CD4-positive, alpha-beta T cell treated with Interleukin-17A for 1 hour (primary cell): Measurements from ENCODE around the gene EIF4G3.

Experiments
- DNase-seq: peaks from one replicate; pipeline ENCODE4 v3.0.0-alpha.2; 2020

The EIF4G3 gene

DNA sequence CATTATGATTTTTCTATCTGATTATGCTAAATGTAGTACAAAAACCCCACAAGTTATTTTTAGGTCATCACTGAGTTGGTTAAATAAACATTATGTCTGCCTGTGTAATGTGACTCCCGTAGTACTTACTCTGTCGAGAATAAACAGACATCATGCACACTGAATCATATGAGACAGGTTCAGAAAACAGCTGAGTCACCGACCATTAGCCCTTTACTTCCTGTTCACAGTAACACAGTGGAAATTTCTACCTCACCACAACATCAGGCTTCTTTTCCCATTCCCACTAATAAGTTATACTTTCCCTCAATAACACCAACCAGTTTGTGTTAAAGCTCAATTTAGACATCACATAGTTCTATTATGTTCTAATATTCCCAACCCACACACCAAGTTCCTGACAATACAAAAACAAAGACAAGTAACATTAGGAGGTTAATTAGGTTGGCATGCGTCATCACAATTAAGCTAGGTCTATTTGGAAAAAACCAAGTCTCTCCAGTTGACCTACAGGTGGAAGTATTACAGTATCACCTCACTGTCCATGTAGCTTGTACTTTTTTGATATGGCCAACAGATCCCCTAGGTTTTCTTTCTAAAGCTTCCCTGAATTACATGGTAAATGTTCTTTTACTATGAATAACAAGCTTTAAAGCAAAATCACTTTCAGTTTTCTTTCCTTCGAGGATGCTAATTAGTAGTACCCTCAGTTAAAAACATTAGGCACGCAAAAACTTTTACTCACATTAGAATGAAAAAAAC lies 154.2 kb downstream of the EIF4G3 start:
- DNase-seq, result peak; percentile 66

DNA sequence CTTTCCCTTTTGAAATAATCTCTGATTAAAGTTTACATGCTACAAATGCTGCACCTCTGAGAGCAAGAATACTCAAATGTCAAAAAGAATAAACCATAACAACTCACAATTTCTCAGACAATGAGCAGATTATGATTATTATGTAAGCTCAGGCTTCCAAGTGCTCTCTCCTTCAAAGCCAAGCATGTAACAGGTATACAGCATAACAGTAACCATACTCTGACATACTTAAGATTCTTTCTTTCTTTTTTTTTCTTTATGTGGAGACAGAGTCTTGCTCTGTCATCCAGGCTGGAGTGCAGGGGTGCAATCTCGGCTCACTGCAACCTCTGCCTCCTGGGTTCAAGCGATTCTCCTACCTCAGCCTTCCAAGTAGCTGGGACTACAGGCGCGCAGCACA lies 155.4 kb downstream of the EIF4G3 start:
- DNase-seq, result no peak

DNA sequence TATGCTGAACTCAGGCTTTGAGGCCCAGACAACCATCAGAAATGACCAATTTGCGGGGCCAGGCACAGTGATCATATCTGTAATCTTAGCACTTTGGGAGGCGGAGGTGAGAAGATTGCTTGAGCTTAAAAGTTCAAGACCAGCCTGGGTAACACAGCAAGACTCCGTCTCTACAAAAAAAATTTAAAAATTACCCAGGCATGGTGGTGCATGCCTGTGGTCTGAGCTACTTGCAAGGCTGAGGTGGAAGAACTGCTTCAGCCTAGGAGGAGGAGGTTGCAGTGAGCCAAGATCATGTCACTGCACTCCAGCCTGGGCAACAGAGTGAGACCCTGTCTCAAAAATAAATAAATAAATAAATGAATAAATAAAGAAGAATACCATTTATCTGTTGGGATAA lies 156.5 kb downstream of the EIF4G3 start:
- no peak for DNase-seq

DNA sequence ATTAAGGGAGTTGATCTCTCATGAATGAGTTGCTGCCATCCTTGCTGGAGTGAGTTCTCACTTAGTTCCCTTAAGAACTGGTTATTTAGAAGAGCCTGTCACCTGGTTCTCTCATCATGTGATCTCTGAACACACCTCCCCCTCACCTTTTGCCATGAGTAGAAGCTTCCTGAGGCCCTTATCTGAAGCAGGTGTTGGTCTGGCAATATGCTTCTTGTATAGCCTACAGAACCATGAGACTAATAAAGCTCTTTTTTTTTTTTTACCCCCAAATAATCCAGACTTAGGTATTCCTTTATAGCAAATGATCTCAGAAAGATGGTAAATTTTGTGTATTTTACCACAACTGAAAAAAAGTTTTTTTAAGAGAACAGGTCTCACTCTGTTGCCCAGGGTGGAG lies 158.0 kb downstream of the EIF4G3 start:
- no peak for DNase-seq

DNA sequence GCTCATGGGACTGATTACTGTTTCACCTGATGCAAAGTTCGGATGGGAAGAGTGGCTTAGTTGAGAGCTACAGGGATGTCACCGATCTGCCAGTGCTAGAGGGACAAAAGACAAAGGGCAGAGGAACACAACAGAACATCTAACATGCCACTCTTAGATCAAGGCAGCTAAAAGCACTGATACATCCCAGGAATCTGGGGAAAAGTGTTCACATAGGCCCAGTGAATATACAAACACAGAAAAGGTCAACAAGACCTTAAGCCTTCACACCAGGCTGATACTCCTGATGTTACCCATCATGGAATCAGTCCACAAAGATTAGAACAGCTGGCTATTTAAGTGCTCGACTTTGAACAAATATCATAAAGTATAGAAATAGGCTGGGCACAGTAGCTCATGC lies 163.2 kb downstream of the EIF4G3 start:
- DNase-seq, result no peak

DNA sequence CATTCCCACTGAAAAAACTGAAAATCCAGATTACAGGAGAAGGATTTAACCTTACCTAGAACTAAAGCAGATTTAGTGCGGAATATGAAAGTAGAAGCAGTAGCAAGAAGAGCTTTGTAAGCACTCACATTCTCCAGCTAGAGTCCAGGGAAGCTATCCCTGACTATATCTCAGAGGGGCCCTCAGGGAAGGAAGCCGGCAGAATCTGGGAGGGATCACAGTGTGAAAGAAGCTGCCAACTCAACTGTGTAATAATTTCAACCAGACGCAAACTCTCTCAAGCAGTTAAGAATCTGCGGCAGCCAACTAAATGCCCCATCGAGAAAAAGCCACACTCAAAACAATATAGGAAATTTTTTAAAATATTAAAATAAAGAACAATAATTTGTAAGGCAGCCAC lies 163.8 kb downstream of the EIF4G3 start:
- no peak for DNase-seq

DNA sequence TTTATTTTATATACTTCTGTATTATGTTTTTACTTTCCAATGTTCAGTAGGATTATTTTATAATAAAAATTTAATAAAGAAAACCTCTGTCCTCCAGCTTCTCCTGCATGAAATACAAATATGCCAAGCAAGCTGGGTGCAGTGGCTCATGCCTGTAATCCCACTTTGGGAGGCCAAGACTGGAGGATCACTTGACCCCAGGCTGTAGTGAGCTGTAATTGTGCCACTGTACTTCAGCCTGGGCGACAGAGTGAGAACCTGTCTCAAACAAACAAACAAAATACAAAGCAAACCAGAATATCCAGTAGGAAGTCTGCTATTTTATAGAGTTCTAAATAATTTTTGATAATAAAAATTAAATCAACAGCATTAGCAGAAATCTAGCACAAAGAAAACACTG lies 168.8 kb downstream of the EIF4G3 start:
- DNase-seq, result no peak

DNA sequence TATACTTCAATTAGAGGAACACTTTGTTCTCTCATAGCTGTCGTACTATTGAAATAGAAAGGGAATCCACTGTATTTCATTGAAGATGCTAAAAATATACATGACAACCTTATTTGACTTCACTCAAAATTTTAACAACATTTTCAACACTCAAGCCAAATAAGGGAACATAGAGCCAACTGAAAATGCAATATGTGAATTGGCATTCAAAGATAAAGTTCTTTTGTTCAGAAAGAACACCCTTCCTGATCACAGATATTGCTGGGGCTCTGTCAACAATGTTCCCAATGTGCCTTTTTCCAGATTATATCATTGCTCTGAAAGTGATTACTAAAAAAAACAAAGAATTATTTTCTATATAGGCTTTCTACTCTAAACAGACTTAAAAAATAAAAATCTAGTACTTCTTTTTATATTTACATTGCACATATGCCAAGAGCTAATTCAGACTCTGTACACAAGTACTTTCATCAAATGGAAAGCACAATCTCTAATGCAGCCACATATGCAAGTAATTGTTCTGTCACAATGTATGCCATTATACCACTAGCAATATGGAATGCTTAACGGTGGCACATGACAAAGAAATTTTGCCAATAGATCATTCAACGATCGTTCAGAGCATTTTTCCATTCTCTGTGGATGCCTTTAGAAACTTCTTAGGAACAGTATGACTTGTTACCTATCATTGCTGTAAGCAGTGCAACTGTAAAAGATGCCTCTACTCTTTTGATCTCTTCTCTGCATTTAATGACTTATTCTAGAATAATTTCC lies 171.0 kb downstream of the EIF4G3 start:
- no peak for DNase-seq

DNA sequence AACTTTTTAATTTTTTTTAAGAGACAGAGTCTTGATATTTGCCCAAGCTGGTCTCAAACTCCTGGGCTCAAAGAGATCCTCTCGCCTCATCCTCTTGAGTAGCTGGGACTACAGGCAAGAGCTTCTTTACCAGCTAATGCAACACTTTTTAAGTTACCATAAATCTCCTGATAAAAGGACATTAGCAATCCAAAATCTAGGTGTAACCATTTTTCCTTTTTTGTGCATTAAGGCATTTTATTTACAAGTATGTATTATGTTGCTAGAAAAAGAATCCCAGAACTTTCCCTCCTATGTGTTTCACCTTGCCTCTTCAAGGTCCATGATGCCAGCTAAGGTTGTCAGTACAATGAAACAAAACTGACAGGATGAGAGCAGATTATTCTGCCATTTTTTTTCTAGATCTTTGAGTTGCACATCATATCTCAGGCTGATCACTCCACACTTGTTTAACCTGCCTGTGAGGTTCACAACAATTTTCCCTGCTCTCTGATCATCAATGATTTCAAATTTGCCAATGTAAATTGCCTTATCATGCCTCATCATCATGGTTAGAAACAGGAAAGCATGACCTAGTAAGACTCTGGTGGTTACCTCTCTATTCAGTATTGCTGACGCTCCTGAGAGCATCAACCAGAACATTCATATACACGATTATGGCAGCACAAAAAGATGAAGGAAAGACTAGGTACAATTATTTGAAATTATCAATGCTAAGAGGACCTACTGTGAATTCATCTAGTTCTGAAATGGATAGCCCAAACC lies 173.2 kb downstream of the EIF4G3 start:
- DNase-seq, result no peak

DNA sequence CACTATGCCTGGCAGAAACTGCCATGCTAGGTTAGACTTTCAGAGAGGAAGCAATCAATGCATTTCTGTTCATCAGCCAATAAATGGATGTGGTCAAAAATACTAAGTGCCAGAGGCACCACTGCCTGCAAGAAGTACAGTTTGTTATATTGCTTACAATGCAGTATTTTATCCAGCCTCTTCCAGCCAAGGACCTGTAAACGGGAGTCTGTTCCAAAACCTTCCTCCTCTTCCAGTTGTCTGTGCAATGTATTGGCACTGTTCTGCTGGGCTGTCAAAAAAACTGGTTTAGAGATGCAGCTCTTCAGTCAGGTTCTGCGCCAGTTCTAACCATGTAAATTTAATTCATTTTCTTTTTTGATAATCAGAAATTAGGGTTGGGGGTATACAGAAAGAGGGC lies 175.7 kb downstream of the EIF4G3 start:
- DNase-seq, result no peak

DNA sequence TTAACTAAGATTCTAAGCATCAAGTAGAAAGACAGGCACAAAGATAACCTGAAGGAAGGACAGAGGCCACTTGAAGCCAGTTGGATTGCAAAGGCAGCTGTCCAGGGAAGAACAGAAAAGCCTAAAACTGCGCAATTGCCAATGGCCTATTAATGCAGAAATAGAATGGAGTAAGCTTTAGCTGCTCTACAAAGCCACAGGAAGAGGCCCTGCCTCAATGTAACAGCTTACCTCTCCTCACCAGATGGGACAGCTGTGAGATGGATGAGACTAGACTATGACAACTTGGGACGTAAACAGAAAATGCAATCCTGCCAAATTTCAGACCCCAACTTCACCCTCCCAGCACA lies 176.5 kb downstream of the EIF4G3 start:
- no peak for DNase-seq

DNA sequence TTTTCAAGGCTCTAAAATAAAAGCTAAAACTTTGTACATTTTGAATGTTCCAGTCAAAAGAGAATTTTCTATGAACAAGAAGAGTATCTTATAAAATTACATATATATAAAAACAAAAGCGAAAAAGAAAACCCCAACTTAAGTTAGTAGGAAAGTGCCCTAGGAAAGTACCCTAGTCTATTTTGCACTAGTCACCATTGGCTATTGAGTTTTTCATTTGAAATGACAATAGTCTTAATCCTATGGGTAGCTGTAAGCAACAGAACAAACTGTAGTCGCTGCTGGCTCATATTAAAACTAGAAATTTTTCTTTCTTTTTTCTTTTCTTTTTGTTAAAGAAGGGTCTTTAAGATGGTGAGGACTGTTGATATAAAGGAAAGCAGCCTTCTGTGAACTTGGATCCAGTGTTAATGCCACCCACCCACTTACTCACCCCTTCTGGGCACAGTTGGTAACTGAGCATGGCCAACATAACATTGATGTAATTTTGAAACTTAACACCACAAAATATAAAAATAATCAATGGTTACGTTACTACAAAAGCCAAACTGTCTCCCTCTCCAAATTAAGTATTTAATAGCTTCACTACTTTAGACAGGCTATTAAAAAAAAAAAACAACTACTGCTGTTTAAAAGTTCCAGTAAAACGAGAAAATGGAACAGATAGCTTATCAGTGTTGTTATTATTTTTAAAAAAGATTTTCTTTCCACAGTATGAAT lies 177.0 kb downstream of the EIF4G3 start:
- DNase-seq, result no peak

DNA sequence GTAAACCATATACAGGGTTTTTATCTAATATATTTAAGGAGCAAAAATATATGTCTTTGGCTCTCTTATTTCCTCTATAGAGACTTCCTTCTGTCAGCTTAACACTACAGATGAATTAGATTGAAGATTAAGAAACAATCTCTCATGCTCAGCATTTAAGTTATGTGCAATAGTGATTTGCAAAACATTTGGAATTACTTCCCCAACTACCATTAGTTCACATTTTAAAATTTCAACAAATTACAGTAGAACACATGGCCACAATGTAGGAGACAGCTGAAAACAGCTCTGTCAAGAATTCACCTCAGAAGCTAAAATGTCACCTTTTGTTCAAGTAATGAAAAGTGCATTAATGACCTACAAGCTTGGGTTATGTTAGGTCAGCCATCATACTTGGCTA lies 177.9 kb downstream of the EIF4G3 start:
- DNase-seq, result no peak

DNA sequence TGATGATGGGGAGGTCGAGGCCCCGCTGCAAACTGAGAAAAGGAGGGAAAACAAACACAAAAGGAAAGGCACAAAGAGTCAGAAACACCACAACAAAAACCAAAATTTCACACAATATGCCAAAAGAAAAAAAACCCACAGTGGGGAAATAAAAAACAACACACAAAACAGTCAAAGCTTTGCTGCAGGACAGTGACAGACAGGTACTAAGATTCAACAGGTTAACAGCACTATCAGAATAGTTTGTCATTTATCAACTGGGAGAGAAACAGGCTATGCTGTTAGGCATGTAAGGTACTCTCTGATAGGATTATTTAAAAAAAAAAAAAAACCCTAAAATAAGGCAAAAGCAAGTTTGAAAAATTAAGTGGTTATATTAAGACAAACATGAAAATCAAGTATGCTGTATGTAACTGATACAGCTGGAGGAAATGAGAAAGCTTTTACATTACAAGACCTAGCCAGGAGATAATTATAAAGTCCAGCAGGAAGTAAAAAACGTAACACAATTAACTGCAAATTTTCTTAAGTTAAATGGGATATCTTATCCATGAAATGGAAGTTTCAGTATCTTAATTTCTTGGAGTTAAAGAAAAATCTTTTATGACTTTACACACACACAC lies 179.0 kb downstream of the EIF4G3 start:
- no peak for DNase-seq

DNA sequence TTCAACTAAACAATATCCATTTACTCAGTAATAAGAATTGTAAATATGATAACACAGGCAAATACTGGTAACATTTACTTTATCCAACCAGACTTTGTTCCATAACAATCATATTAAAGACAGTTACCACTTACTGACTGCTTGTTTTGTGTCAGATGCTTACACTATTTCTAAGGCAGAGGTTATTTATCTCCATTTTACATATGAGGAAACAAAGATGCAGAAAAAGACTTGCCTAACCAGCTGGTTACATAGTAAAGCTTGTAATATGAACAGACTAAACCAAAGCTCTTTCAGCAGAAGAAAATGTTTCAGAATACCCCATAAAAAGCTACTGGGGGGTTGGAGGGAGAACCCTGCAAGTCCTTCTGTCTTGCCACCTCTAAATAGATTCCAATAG lies 180.1 kb downstream of the EIF4G3 start:
- DNase-seq, result no peak

DNA sequence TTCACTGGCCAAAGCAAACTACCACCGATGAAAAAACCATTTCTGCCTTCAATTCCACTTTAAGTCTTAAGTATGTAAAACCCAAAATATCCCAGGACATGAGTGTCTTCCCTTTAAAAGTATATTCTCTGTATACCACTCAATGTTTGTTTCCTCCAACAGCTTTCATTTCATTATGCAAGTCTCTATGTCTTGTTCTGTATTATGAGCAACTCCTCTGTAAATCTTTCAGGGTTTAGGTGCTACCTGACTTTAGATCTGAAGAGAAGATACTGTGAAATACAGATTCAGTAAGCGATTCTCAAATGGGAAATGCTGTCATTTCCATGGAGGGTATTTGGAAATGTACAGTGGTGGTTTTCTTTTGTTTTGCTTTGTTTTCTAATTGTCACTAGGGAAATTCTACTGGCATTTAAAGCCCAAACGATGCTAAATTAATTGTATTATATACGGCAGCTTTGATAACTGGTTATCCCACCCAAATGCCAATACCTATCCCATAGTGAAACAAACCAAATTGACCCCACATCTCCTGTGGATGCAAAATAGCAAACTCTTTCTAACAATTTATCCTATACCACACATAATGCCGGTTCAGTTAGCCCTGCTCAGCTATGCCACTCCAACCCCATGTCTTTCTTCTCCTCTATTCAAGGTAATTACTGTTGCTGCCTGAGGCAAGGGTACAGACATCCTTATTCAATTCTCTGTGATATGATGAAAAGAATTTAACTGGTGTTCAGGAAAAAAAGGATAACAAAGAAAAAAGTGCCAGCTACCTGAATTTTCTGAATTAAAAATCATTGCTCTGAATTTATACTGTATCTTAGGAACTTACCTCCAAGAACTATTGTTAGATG lies 182.8 kb downstream of the EIF4G3 start:
- DNase-seq, result no peak

DNA sequence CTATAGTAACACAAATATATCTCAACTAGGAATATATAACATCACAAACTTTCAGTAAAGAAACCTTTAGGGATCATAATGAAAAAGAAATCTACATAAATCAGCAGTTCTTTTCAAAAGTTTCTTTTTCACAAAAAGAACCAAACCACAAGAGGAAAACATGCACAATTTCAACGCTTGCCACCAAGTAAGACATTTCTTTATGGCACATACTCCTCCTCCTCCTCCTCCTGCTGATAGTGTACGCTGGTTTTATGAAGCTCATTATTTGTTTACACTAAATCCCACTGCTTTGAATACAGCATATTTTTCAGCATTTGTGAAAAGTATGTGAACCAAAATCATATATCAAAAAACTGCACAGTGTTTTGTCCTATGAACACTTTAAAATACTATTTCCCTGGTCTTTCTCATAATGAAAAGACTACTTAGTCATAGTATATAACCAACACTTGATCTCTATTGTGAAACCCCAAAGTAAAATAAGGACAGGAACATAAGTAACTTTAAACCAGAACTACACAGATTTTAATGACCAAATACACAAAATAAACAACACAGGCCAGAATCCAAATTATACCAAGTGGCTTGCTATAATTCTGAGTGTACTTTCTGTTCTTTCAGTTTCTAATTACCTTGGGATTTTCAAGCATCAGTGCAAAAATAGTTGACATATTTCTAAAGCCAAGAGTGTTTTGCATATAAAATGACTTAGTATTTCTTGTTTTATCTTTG lies 184.2 kb downstream of the EIF4G3 start:
- DNase-seq, result no peak

DNA sequence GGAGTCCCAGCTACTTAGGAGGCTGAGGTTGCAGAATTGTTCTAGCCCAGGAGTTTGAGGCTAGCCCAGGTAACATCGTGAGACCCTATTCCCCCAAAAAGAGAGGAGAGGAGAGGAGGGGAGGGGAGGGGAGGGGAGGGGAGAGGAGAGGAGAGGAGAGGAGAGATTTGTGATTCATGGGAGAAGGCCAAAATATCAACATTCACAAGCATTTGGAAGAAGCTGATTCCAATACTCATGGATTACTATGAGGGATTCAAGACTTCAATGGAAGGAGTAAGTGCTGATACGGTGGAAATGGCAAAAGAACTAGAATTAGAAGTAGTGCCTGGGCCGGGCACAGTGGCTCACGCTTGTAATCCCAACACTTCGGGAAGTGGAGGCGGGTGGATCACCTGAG lies 187.8 kb downstream of the EIF4G3 start:
- no peak for DNase-seq

DNA sequence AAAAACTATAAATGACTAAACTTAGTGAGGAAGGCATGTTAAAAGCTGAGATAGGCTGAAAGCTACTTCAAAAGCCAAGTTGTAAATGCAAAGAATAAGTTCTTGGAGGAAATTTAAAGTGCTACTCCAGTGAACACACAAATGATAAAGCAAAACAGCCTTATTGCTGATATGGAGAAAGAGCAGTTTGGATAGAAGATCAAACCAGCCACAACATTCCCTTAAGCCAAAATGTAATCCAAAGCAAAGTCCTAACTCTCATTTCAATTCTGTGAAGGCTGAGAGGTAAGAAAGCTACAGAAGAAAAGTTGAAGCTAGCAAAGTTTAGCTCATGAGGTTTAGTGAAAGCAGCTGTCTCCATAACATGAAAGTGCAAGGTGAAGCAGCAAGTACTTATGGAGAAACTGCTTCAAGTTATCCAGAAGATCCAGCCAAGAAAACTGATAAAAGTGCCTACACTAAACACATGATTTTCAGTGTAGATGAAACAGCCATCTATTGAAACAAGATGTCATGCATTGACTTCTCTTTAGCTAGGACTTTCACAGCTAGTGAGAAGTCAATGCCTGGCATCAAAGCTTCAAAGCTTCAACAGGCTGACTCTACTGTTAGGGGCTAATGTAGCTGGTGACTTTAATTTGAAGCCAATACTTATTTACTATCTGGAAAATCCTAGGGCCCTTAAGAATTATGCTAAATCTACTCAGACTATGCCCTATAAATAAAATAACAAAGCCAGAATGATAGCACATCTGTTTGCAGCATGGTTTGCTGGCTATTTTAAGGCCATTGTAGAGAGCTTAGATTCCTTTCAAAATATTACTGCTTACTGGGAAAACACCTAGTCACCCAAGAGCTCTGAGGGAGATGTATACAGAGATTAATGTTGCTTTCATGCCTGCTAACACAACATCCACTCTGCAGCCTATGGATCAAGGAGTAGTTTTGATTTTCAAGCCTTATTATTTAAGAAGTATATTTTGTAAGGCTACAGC lies 188.6 kb downstream of the EIF4G3 start:
- no peak for DNase-seq
